Calu3 (cell line): Measurements from ENCODE around the gene ZNF770. TPM values are rescaled to one million over a fixed set of nuclear protein-coding genes. Genes with fewer than 3 reads are reported as not detected.

Experiments
- BruUV-seq: library from RNA; stranded (reverse); fragments of 400-500 nt; replicated peaks from 2 replicates; lab custom pipeline; 2021; lab: Mats Ljungman, UMichigan
- CTCF ChIA-PET: fragments of 300-600 bp; sonication (Branson Sonifier 250); formaldehyde crosslinking; loops from one replicate; lab custom pipeline; 2022; ENCODE audit warnings: antibody characterized with exemption; lab: Charles Lee
- DNase-seq: peaks from one replicate; pipeline ENCODE4 v3.0.0; 2022
- H3K27ac Mint-ChIP-seq: one replicate; pipeline ENCODE4 v1.8.0; 2022; ENCODE audit warnings: mixed read lengths; ENCODE audit not compliant: unreplicated experiment
- H3K27me3 Mint-ChIP-seq: one replicate; pipeline ENCODE4 v1.8.0; 2022; ENCODE audit warnings: mixed read lengths; ENCODE audit not compliant: unreplicated experiment
- H3K36me3 Mint-ChIP-seq: one replicate; pipeline ENCODE4 v1.8.0; 2022; ENCODE audit warnings: mild to moderate bottlenecking, moderate library complexity, mixed read lengths; ENCODE audit not compliant: insufficient read depth, unreplicated experiment
- H3K4me1 Mint-ChIP-seq: one replicate; pipeline ENCODE4 v1.8.0; 2022; ENCODE audit warnings: mild to moderate bottlenecking, low read depth, mixed read lengths; ENCODE audit not compliant: unreplicated experiment
- H3K4me3 Mint-ChIP-seq: one replicate; pipeline ENCODE4 v1.8.0; 2022; ENCODE audit warnings: mild to moderate bottlenecking, low read depth, moderate library complexity, mixed read lengths; ENCODE audit not compliant: unreplicated experiment
- H3K9me3 Mint-ChIP-seq: one replicate; pipeline ENCODE4 v1.8.0; 2022; ENCODE audit warnings: low read depth, mixed read lengths; ENCODE audit not compliant: unreplicated experiment
- intact Hi-C: fragments of 100-400 bp; cut with micrococcal nuclease; formaldehyde crosslinking; loops from one replicate; pipeline ENCODE4 v1.10.0; 2022; ENCODE audit not compliant: unreplicated experiment
- total RNA-seq: library from RNA; stranded (reverse); gene quantifications from 2 replicates; pipeline ENCODE4 v1.2.3, GENCODE V29; 2022
- TF ChIP-seq, protein P1 (sequence below): fragments of 200-600 bp; IDR thresholded peaks from one replicate; pipeline ENCODE4 v1.8.0; 2022; ENCODE audit warnings: antibody characterized with exemption; ENCODE audit not compliant: unreplicated experiment

ZNF770 gene
- total RNA-seq, 1 experiment from 2014 or later, result 12.8 TPM

GRCh38 chr15:34987609-34988026, 469 bp downstream of the ZNF770 start:
- Mint-ChIP-seq H3K9me3 (no peaks in the 10 kb centered on the region), H3K36me3 (peaks cover 14% of the 10 kb centered on the region), H3K4me3 (peak overlapping the region; percentile 78), H3K27ac (peak overlapping the region; percentile 44), H3K4me1 (no peaks in the 10 kb centered on the region), H3K27me3 (no peaks in the 10 kb centered on the region)
- no peak for DNase-seq
- CTCF ChIA-PET, result interaction anchor here (0.8 kb wide), 1 partner anchor 18 kb away, joined by 3 read pairs; the partner anchor contains the start of gene AQR
- BruUV-seq, result no TSS peak
- intact Hi-C loops, result no loop called here
- TF ChIP-seq, protein P1, sequence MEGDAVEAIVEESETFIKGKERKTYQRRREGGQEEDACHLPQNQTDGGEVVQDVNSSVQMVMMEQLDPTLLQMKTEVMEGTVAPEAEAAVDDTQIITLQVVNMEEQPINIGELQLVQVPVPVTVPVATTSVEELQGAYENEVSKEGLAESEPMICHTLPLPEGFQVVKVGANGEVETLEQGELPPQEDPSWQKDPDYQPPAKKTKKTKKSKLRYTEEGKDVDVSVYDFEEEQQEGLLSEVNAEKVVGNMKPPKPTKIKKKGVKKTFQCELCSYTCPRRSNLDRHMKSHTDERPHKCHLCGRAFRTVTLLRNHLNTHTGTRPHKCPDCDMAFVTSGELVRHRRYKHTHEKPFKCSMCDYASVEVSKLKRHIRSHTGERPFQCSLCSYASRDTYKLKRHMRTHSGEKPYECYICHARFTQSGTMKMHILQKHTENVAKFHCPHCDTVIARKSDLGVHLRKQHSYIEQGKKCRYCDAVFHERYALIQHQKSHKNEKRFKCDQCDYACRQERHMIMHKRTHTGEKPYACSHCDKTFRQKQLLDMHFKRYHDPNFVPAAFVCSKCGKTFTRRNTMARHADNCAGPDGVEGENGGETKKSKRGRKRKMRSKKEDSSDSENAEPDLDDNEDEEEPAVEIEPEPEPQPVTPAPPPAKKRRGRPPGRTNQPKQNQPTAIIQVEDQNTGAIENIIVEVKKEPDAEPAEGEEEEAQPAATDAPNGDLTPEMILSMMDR, result no peak

GRCh38 chr15:34986771-34987480, 1.2 kb downstream of the ZNF770 start:
- TSS peak; percentile 48 for BruUV-seq
- no peak overlapping the region for H3K27ac Mint-ChIP-seq
- no peaks in the 10 kb centered on the region for H3K27me3 Mint-ChIP-seq
- peaks cover 14% of the 10 kb centered on the region for H3K36me3 Mint-ChIP-seq
- TF ChIP-seq, protein P1, result no peak
- no peak for DNase-seq
- H3K4me1 Mint-ChIP-seq, result no peaks in the 10 kb centered on the region
- intact Hi-C loops, result no loop called here
- CTCF ChIA-PET, result no interaction called here
- H3K4me3 Mint-ChIP-seq, result peak overlapping the region; percentile 78
- H3K9me3 Mint-ChIP-seq, result no peaks in the 10 kb centered on the region

DNA sequence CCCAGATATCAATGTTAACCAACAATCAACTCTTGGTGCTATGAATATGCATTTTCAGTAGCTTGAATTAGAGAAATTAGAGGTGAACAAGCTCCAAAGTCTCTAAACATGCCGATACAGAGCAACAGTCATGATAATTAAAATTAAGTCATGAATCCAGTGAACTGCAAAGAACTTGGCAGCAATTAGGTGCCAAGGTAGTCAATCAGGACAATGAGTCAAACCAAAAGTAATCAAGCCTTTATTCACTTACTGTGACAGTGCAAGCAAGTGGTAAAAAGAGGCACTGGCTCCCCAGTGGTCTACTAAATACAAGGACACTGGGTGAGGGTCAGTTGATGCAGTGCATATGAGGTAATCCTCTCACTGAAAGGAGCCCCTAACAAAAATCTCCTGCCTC, 1.8 kb downstream of the ZNF770 start:
- H3K4me1 Mint-ChIP-seq, result no peaks in the 10 kb centered on the region
- CTCF ChIA-PET, result no interaction called here
- H3K9me3 Mint-ChIP-seq, result no peaks in the 10 kb centered on the region
- no peak for DNase-seq
- TF ChIP-seq, protein P1, result no peak
- intact Hi-C loops, result no loop called here
- no peak overlapping the region for H3K27ac Mint-ChIP-seq
- H3K36me3 Mint-ChIP-seq, result peaks cover 14% of the 10 kb centered on the region
- H3K27me3 Mint-ChIP-seq, result no peaks in the 10 kb centered on the region
- no TSS peak for BruUV-seq
- H3K4me3 Mint-ChIP-seq, result peak overlapping the region; percentile 78

DNA sequence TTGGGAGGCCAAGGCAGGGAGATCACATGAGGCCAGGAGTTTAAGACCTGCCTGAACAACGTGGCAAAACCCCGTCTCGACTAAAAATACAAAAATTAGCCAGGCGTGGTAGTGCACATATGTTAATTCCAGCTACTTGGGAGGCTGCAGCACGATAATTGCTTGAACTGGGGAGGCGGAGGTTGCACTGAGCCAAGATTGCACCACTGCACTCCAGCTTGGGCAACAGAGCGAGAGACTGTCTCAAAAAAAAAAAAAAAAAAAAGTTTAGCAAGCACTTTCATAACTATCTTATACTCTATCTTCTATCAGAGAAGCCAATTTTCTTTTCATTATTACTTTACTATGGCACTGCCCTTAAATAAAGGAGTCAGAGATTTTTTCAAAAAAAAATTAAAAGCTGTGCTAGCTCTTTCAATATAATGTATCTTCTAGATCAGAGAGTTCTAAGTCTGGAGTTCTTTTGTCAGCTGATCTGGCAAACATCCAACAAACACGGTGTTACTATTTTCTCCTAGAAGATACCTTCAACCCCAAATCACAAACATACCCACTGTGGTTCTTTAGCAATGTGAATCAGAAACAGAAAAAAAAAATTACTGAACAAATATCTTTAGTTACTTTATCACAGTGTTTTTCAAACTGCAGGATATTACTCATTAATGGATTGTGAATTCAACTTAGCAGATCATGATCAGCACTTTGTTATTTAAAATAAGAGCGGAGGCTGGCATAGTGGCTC, 3.0 kb downstream of the ZNF770 start:
- CTCF ChIA-PET, result interaction anchor here (0.6 kb wide), 1 partner anchor 34 kb away, joined by 3 read pairs; no protein-coding TSS in a partner anchor
- no TSS peak for BruUV-seq
- Mint-ChIP-seq H3K36me3 (peaks cover 14% of the 10 kb centered on the region), H3K9me3 (no peaks in the 10 kb centered on the region), H3K4me1 (no peaks in the 10 kb centered on the region), H3K27ac (no peak overlapping the region), H3K4me3 (no peak overlapping the region), H3K27me3 (no peaks in the 10 kb centered on the region)
- intact Hi-C loops, result no loop called here
- DNase-seq, result no peak
- TF ChIP-seq, protein P1, result no peak
